Measurements from ENCODE around the gene TOP3A.

Gene TOP3A

DNA sequence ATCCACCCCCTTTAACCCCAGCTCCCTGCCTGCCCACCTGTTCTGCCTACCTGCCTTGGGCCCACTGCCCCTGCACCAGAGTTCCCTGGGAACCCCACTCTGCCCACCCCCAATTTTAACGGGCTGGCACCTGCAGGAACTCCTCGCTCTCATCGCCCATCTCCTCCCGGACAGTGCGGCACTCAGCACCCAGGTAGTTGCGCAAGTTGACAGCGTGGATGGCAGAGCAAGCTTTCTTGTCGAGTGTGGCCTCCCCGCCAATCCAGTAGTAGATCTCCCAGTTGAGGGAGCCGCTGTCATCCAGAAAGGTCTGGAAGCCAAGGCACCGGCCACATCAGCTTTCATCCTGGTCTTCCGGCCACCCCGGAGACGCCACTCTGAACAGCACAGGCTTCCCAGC lies 64.1 kb downstream of the TOP3A start:
- Histone ChIP-seq H3K36me3 (ENCODE audit: control insufficient read depth, low read length) (peaks cover 73% of the 10 kb centered on the region), H3F3A (ENCODE audit: control insufficient read depth, insufficient read depth) (peaks cover 5% of the 10 kb centered on the region; the same call in 1 of the 2 replicates), H4K20me1 (ENCODE audit: control insufficient read depth, insufficient read depth, low read depth, low read length) (no peaks in the 10 kb centered on the region), H3K27me3 (ENCODE audit: control insufficient read depth, low read length) (no peaks in the 10 kb centered on the region), H3K9me2 (replicated peaks; ENCODE audit: control insufficient read depth, low read length) (no peaks in the 10 kb centered on the region), H3K4me2 (ENCODE audit: low read length) (no peak overlapping the region), H3K27ac (ENCODE audit: low read depth, low read length) (no peak overlapping the region), H3K4me1 (ENCODE audit: control insufficient read depth, low read length) (peaks cover 3% of the 10 kb centered on the region; the same call in 1 of the 2 replicates), H3K79me2 (ENCODE audit: control insufficient read depth, low read length) (no peaks in the 10 kb centered on the region), H3K4me3 (ENCODE audit: low read length) (no peak overlapping the region), H3K9me3 (ENCODE audit: control insufficient read depth, insufficient read depth, low read length) (no peaks in the 10 kb centered on the region)
- no peak for TF ChIP-seq EZH2phosphoT487 (IDR thresholded peaks at IDR 0.05; ENCODE audit: borderline replicate concordance, low read length)
- TF ChIP-seq, protein P1, sequence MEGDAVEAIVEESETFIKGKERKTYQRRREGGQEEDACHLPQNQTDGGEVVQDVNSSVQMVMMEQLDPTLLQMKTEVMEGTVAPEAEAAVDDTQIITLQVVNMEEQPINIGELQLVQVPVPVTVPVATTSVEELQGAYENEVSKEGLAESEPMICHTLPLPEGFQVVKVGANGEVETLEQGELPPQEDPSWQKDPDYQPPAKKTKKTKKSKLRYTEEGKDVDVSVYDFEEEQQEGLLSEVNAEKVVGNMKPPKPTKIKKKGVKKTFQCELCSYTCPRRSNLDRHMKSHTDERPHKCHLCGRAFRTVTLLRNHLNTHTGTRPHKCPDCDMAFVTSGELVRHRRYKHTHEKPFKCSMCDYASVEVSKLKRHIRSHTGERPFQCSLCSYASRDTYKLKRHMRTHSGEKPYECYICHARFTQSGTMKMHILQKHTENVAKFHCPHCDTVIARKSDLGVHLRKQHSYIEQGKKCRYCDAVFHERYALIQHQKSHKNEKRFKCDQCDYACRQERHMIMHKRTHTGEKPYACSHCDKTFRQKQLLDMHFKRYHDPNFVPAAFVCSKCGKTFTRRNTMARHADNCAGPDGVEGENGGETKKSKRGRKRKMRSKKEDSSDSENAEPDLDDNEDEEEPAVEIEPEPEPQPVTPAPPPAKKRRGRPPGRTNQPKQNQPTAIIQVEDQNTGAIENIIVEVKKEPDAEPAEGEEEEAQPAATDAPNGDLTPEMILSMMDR (IDR thresholded peaks at IDR 0.05; ENCODE audit: low read depth, low read length, poor library complexity, severe bottlenecking), result no peak

DNA sequence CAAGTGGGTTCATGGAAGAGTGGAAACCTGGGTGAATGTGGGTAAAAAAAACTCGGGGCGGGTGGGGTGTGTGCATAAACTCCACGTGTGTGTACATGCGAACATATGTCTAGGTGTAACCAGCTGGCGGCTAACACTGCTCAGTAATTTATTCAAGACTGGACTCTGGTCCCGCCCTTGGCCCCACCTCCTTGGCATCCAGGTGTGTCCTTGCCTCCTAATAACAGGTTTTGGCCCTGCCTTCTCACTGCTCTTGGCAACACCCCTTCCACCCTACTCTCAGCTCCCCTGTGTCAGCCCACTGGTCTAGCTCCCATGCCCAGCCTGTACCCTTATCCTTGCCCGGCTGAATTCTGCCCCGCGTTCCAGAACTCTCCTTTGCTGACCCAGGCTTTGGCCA lies 64.5 kb downstream of the TOP3A start:
- Histone ChIP-seq H3K4me2 (ENCODE audit: low read length) (no peak overlapping the region), H3K4me1 (ENCODE audit: control insufficient read depth, low read length) (peaks cover 3% of the 10 kb centered on the region; the same call in 1 of the 2 replicates), H3K79me2 (ENCODE audit: control insufficient read depth, low read length) (no peaks in the 10 kb centered on the region), H3F3A (ENCODE audit: control insufficient read depth, insufficient read depth) (peaks cover 5% of the 10 kb centered on the region; the same call in 1 of the 2 replicates), H4K20me1 (ENCODE audit: control insufficient read depth, insufficient read depth, low read depth, low read length) (no peaks in the 10 kb centered on the region), H3K27ac (ENCODE audit: low read depth, low read length) (no peak overlapping the region), H3K27me3 (ENCODE audit: control insufficient read depth, low read length) (no peaks in the 10 kb centered on the region), H3K4me3 (ENCODE audit: low read length) (no peak overlapping the region), H3K9me2 (replicated peaks; ENCODE audit: control insufficient read depth, low read length) (no peaks in the 10 kb centered on the region), H3K9me3 (ENCODE audit: control insufficient read depth, insufficient read depth, low read length) (no peaks in the 10 kb centered on the region), H3K36me3 (ENCODE audit: control insufficient read depth, low read length) (peaks cover 75% of the 10 kb centered on the region)
- TF ChIP-seq, protein P1 (IDR thresholded peaks at IDR 0.05; ENCODE audit: low read depth, low read length, poor library complexity, severe bottlenecking), result no peak
- no peak for TF ChIP-seq EZH2phosphoT487 (IDR thresholded peaks at IDR 0.05; ENCODE audit: borderline replicate concordance, low read length)

- H3K36me3 ChIP-seq (ENCODE audit: control insufficient read depth, low read length), result peaks cover 65% of the 10 kb centered on the region
- peaks cover 5% of the 10 kb centered on the region; the same call in 1 of the 2 replicates for H3F3A ChIP-seq (ENCODE audit: control insufficient read depth, insufficient read depth)
- TF ChIP-seq EZH2phosphoT487 (IDR thresholded peaks at IDR 0.05; ENCODE audit: borderline replicate concordance, low read length), result no peak
- TF ChIP-seq, protein P1 (IDR thresholded peaks at IDR 0.05; ENCODE audit: low read depth, low read length, poor library complexity, severe bottlenecking), result no peak
- H4K20me1 ChIP-seq (ENCODE audit: control insufficient read depth, insufficient read depth, low read depth, low read length), result no peaks in the 10 kb centered on the region
- H3K27ac ChIP-seq (ENCODE audit: low read depth, low read length), result no peak overlapping the region
- H3K9me3 ChIP-seq (ENCODE audit: control insufficient read depth, insufficient read depth, low read length), result no peaks in the 10 kb centered on the region
- no peaks in the 10 kb centered on the region for H3K27me3 ChIP-seq (ENCODE audit: control insufficient read depth, low read length)
- no peaks in the 10 kb centered on the region for H3K9me2 ChIP-seq (replicated peaks; ENCODE audit: control insufficient read depth, low read length)
- no peak overlapping the region for H3K4me2 ChIP-seq (ENCODE audit: low read length)
- H3K4me3 ChIP-seq (ENCODE audit: low read length), result no peak overlapping the region
- H3K79me2 ChIP-seq (ENCODE audit: control insufficient read depth, low read length), result no peaks in the 10 kb centered on the region
- H3K4me1 ChIP-seq (ENCODE audit: control insufficient read depth, low read length), result peaks cover 3% of the 10 kb centered on the region; the same call in 1 of the 2 replicates
Observed at GRCh38 chr17:18248811-18249210, 66.0 kb downstream of the TOP3A start.
